Stomach (tissue), 4 donors: Measurements from ENCODE around the gene RNASE4.
"Not testable (repeated sequence)": the region's sequence is repeated elsewhere in the genome, so short reads cannot be mapped to it uniquely, and the experiment has no call there.

Experiments
- EP300 ChIP-seq: sonication (generic); formaldehyde crosslinking; IDR thresholded peaks from one replicate; pipeline ENCODE4 v1.6.1; 2017; ENCODE audit warnings: antibody characterized with exemption
- POLR2A ChIP-seq, 4 donors: fragments of 450-650 bp; IDR thresholded peaks; one replicate each; pipeline ENCODE4 v1.6.1; 2016; ENCODE audit warnings: antibody characterized with exemption in 4 of 4, control low read depth in 2 of 4, mild to moderate bottlenecking in 1 of 4, moderate library complexity in 1 of 4
- POLR2AphosphoS5 ChIP-seq, 3 donors: sonication (generic); formaldehyde crosslinking; IDR thresholded peaks; one replicate each; pipeline ENCODE4 v1.6.1; 2016; ENCODE audit warnings: antibody characterized with exemption in 3 of 3
- TF ChIP-seq, protein P1 (sequence below), 7 experiments: fragments of 450-650 bp in 4 of 7; fragments of 200-600 bp in 3 of 7; sonication (generic) in 3 of 7; IDR thresholded peaks; one replicate each; pipeline ENCODE4 v1.5.1; 2016 to 2019; ENCODE audit warnings: antibody characterized with exemption in 7 of 7, control low read depth in 2 of 7, mild to moderate bottlenecking in 1 of 7

DNA sequence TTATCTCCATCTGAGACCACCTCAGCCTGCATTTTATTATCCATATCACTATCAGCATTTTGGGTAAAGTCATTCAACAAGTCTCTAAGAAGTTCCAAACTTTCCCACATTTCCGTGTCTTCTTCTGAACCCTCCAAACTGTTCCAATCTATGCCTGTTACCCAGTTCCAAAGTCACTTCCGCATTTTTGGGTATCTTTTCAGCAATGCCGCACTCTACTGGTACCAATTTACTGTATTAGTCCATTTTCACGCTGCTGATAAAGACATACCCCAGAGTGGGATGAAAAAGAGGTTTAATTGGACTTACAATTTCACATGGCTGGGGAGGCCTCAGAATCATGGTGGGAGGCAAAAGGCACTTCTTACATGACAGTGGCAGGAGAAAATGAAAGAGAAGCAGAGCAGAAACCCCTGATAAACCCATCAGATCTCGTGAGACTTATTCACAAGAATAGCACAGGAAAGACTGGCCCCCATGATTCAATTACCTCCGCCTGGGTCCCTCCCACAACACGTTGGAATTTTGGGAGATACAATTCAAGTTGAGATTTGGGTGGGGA is 17.9 kb upstream of the RNASE4 start:
- TF ChIP-seq, protein P1, sequence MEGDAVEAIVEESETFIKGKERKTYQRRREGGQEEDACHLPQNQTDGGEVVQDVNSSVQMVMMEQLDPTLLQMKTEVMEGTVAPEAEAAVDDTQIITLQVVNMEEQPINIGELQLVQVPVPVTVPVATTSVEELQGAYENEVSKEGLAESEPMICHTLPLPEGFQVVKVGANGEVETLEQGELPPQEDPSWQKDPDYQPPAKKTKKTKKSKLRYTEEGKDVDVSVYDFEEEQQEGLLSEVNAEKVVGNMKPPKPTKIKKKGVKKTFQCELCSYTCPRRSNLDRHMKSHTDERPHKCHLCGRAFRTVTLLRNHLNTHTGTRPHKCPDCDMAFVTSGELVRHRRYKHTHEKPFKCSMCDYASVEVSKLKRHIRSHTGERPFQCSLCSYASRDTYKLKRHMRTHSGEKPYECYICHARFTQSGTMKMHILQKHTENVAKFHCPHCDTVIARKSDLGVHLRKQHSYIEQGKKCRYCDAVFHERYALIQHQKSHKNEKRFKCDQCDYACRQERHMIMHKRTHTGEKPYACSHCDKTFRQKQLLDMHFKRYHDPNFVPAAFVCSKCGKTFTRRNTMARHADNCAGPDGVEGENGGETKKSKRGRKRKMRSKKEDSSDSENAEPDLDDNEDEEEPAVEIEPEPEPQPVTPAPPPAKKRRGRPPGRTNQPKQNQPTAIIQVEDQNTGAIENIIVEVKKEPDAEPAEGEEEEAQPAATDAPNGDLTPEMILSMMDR (IDR thresholded peaks at IDR 0.05) = not testable (repeated sequence)
- TF ChIP-seq EP300; POLR2A (IDR thresholded peaks at IDR 0.05); POLR2AphosphoS5 (IDR thresholded peaks at IDR 0.05): not testable (repeated sequence)
